HG03457 (cell line): ENCODE data around the gene NR2F1-AS1.

Experiments used
- ATAC-seq: cut with Tn5 transposase; IDR thresholded peaks from one replicate; pipeline ENCODE4 v1.9.1; 2021; ENCODE audit warnings: moderate number of reproducible peaks; ENCODE audit not compliant: unreplicated experiment

NR2F1-AS1 gene

DNA sequence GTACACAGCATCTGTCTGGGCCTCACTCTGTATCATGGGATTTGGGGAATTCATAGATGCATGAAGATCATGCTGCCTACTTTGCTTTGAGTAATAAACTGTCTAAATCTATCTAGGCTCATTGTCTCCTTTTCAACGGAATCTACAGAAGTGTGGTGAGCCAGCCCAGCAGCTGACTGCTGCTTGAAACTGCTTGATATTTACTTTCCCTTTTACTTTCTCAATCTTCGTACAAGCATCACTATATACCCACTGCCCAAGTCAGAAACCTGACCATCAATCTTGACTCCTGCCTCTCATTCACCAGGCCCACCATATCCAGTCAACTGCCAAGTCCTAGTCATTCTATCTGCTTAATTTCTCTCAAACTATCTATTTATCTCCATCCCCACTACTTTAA is 142.9 kb downstream of the NR2F1-AS1 start:
- no peak for ATAC-seq

DNA sequence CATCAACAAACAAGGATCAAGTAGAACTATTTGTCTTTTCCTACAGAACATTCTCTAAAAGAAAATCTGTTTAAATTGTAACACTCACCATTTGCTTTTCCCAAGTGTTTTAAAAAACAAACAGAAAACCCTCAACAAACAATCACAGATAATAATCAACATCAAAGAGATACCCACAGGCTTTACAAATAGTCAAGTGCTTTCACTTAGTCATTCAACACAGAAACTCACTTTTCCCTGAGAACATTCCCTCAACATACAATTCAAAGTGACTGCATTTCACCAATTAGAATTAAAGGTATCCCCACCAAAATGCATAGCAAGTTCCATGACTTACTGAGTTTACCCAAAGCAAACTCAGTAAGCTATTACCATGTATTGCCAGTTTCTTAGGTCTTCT is 144.9 kb downstream of the NR2F1-AS1 start:
- no peak for ATAC-seq

DNA sequence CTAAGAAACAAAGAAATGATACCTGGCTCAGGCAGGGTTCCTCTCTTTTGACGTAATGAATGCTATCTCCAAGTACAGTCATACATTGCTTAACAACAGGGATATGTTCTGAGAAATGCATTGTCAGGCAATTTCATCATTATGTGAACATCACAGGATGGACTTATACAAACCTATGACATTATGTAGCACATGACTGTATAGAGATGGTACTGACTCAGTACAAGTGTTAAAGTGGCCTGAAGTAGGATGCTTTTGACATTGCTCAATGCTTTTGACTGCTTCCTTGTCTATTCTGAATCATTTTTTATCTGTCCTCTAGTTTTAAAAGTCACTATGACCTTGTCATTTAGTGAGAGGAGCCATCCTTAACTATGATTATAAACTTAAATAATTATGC is 147.6 kb downstream of the NR2F1-AS1 start:
- no peak for ATAC-seq

GRCh38 chr5:93431250-93431649 is 149.8 kb downstream of the NR2F1-AS1 start:
- no peak for ATAC-seq

GRCh38 chr5:93430673-93431199 is 150.3 kb downstream of the NR2F1-AS1 start:
- ATAC-seq: no peak

DNA sequence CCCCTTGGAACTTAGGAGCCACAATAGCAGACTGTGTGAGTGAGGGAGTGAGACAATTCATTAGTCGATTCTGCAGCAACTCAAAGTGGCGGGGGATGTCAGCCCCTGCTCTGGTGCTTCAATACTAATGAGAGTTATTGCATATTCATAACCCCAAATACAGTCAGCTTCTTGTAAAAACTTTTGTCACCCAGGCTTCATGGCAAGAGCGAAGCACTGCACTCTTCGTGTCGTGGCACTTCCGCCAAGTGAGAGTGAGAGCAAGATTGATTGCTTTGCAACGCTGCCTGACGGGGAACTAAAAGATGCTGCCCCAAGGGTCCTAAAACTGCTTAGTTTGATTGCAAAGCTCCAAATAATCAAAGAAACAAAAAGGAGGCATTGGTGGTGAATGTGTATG is 150.9 kb downstream of the NR2F1-AS1 start:
- no peak for ATAC-seq

DNA sequence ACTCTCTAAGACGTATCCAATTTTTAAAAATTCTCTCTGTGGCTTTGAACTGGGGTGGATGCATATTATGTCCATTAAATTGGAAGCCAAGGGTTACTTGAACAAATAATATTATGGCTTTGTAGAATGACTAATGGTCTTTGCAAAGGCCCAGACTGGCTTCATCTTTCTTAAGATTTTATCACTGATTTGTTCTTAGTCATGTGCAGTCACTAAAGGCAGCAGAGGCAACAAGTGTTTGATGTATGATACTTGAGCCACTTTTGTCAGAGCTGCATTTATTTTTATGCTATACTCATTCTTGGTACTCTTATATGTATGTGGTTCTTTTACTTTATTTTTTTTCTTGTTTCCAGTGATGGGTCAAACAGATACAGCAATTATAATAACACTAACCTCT is 152.2 kb downstream of the NR2F1-AS1 start:
- no peak for ATAC-seq

GRCh38 chr5:93427316-93427715 is 153.7 kb downstream of the NR2F1-AS1 start:
- ATAC-seq: no peak

- no peak for ATAC-seq
These were observed 155.9 kb downstream of the NR2F1-AS1 start for GRCh38 chr5:93425096-93425495.

DNA sequence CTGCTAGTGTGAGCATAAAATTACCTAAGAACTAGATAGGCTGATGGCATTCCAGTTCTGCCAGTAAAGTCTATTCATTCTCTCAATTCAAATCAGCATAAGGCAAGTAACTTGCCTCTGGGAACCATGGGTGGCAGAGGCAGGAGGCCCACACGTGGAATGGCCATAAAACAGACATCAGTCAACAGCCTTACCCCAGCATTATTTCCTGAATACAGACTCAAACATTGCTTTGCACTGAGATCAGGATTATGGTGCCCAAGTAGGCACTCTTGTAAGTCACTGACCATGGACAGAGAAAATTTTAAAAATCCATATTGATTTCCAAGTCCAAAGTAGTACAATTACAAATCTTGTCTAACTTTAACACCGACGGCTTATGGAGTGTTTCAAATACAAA is 157.7 kb downstream of the NR2F1-AS1 start:
- no peak for ATAC-seq

GRCh38 chr5:93422652-93423280 is 158.3 kb downstream of the NR2F1-AS1 start:
- ATAC-seq: no peak

- ATAC-seq: no peak
These were observed 159.0 kb downstream of the NR2F1-AS1 start for GRCh38 chr5:93421987-93422401.

- ATAC-seq: no peak
These were observed 159.6 kb downstream of the NR2F1-AS1 start for GRCh38 chr5:93421468-93421867.

DNA sequence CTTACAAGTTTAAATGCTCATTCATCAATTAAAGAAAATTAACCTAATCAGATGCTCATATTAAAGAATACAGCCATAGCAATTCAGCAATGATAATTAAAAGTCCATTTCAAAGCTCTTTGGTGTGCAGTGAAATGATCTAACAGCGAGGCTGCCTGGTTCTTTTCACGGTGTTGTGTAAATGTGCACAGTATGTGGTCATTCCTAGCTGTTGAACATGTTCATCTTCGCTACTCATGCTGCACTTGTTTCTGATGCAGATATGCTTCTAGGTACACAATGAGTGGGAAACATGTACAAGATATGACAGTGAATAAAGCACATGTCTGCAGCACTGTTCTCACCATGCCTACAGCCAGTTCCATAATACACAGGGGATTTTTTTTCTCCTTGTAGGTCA is 163.5 kb downstream of the NR2F1-AS1 start:
- no peak for ATAC-seq

GRCh38 chr5:93415819-93416218 is 165.2 kb downstream of the NR2F1-AS1 start:
- ATAC-seq: no peak

DNA sequence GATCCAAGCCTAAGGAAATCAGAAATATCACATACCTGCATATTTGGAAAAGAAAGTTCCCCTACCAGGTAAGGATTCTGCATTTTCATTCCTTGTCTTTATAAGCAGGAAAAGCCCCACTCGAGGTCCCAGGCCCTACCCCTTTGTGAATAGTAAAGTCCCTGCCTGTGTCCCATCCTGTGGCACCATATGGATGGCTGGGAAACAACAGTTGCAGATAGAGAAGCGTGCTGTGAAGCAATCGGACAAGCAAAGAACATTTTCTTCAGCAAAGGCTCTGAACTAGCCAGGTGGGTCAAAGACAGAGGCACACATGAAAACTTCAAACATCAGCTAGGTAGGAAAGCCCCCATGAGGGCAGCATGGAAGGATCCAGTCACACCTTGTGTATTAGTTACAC is 169.3 kb downstream of the NR2F1-AS1 start:
- no peak for ATAC-seq

GRCh38 chr5:93409691-93410090 is 171.3 kb downstream of the NR2F1-AS1 start:
- ATAC-seq: no peak

GRCh38 chr5:93407454-93407853 is 173.6 kb downstream of the NR2F1-AS1 start:
- no peak for ATAC-seq

DNA sequence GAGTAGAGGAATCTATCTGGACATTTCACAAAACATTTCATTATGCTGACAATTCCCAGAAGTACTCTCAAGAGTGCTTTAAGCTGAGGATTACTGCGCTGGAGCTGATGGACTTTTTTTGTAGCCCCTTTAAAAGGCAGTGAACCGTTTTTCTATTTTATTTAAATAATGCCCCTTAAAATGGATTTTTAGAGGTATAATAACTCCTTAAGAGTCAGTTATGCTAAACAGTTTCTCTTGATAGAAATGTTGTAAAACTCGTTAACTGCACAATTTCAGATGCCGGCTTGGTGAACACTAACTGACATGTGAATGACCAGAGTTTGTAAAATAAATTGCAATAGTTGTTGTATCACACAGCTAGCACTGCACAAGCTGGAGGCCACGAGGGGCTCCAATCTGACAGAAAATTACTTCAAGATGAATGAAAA is 174.0 kb downstream of the NR2F1-AS1 start:
- ATAC-seq: no peak

DNA sequence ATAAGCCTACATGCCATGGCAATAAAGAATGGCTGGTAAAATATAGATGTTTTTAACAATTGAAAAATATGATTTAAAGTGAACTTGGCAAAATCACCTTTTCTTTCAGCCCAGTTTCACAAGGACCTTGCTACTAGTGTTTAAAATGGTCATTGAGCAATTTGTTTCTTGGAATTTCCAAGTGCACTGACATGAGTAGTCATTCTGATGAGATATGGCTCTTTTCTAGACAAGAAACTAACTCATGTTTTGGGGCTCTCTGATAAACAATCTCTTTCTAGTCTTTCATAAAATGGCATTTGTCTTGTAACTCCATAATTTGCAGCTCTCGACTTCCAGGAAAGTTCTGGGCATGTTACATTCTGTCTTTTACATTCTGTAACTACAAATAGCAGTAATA is 176.8 kb downstream of the NR2F1-AS1 start:
- ATAC-seq: no peak

DNA sequence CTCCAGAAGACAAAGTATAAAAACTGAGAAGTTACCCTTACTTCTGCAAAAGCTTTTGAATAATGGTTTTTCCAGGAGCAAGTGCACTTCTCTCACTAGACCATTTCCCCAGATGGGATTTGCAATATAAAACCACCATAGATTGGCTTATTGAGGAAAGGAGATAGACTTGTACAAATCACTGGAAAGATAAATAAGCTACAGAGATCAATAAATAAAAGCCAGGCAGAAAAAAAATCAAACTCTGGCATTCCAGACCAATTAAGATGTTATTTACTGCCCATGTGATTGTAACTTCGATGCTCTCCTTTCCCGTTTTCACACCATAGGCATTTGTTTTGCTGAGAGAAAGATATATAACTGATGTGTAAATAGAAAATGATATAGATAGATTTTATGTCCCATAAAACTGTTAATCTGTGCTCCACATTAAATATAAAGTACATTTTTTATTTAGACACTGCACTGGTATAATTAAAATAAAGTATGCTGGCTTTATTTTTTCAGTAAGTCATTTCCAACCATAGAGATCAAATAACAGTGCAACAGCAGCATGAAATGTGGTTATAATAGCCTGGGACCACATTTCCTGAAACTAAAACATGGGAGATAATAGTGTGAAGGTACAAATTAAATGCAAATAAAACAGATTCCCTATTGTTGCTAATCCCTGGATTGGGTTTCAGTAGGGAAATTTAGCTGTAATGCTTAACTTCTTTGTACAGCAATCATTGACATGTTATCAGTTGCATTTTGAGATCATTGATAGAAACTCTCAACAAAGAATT is 177.7 kb downstream of the NR2F1-AS1 start:
- no peak for ATAC-seq

GRCh38 chr5:93402451-93402850 is 178.6 kb downstream of the NR2F1-AS1 start:
- no peak for ATAC-seq
